Activated CD8-positive, alpha-beta memory T cell treated with anti-CD3 and anti-CD28 coated beads, Interleukin-2, amount 10 ng/mL, durations not matched to agents 7 days and 5 days (primary cell): Measurements from ENCODE around the gene PPP5C. TPM values are rescaled to one million over a fixed set of nuclear protein-coding genes. Genes with fewer than 3 reads are reported as not detected.
"Not testable (repeated sequence)": the region's sequence is repeated elsewhere in the genome, so short reads cannot be mapped to it uniquely, and the experiment has no call there.

Experiments used
- ATAC-seq: fragments of 150-1000 bp; cut with Tn5 transposase; one replicate; pipeline ENCODE4 v1.10.0; 2021; ENCODE audit warnings: moderate library complexity
- CTCF ChIA-PET: fragments of 350-600 bp; sonication (Branson Sonifier 250); formaldehyde crosslinking; loops from one replicate; lab custom pipeline; 2021; ENCODE audit warnings: antibody characterized with exemption; lab: Charles Lee
- DNase-seq: peaks from one replicate; pipeline ENCODE4 v3.0.0-alpha.2; 2020
- H3K27ac Mint-ChIP-seq: one replicate; pipeline ENCODE4 v1.8.0; 2021; ENCODE audit warnings: mild to moderate bottlenecking, mixed read lengths
- H3K27me3 Mint-ChIP-seq: one replicate; pipeline ENCODE4 v1.8.0; 2021; ENCODE audit warnings: mixed read lengths
- H3K36me3 Mint-ChIP-seq: one replicate; pipeline ENCODE4 v1.8.0; 2021; ENCODE audit warnings: mild to moderate bottlenecking, mixed read lengths
- H3K4me1 Mint-ChIP-seq: one replicate; pipeline ENCODE4 v1.8.0; 2021; ENCODE audit warnings: mixed read lengths
- H3K4me3 Mint-ChIP-seq: one replicate; pipeline ENCODE4 v1.8.0; 2021; ENCODE audit warnings: mild to moderate bottlenecking, moderate library complexity, mixed read lengths
- H3K9me3 Mint-ChIP-seq: one replicate; pipeline ENCODE4 v1.8.0; 2022; ENCODE audit warnings: low read depth, mixed read lengths
- total RNA-seq, 2 experiments: library from RNA; stranded (reverse); gene quantifications; one replicate each; pipeline ENCODE4 v1.2.3, GENCODE V29; 2021

Gene PPP5C
- total RNA-seq, 2 experiments from 2014 or later, result 99.2 to 110 TPM

GRCh38 chr19:46428239-46429135 lies 81.6 kb downstream of the PPP5C start, which contains the start of gene PNMA8C:
Gene PNMA8C (minus strand): TSS chr19:46428936. CDS start chr19:46428359, 577 bp downstream.
- DNase-seq (peak; percentile 85), ATAC-seq (peak; percentile 77)
- peak within 1 kb of the TSS; percentile 44 for H3K4me3 Mint-ChIP-seq
- H3K27ac Mint-ChIP-seq, result peak within 1 kb of the TSS; percentile 34
- no peaks in the 10 kb centered on the region for H3K36me3 Mint-ChIP-seq
- CTCF ChIA-PET, result interaction anchor here (0.7 to 1.9 kb wide), 2 partner anchors 26 to 84 kb away, joined by 3 to 4 read pairs; no protein-coding TSS in a partner anchor
- no peaks in the 10 kb centered on the region for H3K9me3 Mint-ChIP-seq
- peaks cover 29% of the 10 kb centered on the region for H3K4me1 Mint-ChIP-seq
- H3K27me3 Mint-ChIP-seq, result peaks cover 80% of the 10 kb centered on the region

- ATAC-seq (no peak), DNase-seq (no peak)
- peaks cover 77% of the 10 kb centered on the region for H3K27me3 Mint-ChIP-seq
- no peak overlapping the region for H3K27ac Mint-ChIP-seq
- no peaks in the 10 kb centered on the region for H3K36me3 Mint-ChIP-seq
- no peaks in the 10 kb centered on the region for H3K9me3 Mint-ChIP-seq
- H3K4me3 Mint-ChIP-seq, result no peak overlapping the region
- H3K4me1 Mint-ChIP-seq, result peaks cover 29% of the 10 kb centered on the region
- CTCF ChIA-PET, result no interaction called here
Observed at GRCh38 chr19:46429999-46430398, 83.1 kb downstream of the PPP5C start.

- DNase-seq (no peak), ATAC-seq (no peak)
- peaks cover 23% of the 10 kb centered on the region for H3K4me1 Mint-ChIP-seq
- no peak overlapping the region for H3K27ac Mint-ChIP-seq
- H3K27me3 Mint-ChIP-seq, result peaks cover 64% of the 10 kb centered on the region
- H3K36me3 Mint-ChIP-seq, result no peaks in the 10 kb centered on the region
- no peak overlapping the region for H3K4me3 Mint-ChIP-seq
- CTCF ChIA-PET, result interaction anchor here (0.7 to 1.3 kb wide), 5 partner anchors 14 to 98 kb away, joined by 3 to 4 read pairs (median 3); no protein-coding TSS in a partner anchor
- no peaks in the 10 kb centered on the region for H3K9me3 Mint-ChIP-seq
Observed at GRCh38 chr19:46431824-46432223, 84.9 kb downstream of the PPP5C start.

GRCh38 chr19:46433470-46433869 lies 86.6 kb downstream of the PPP5C start:
- peaks cover 48% of the 10 kb centered on the region for H3K27me3 Mint-ChIP-seq
- H3K4me3 Mint-ChIP-seq, H3K9me3 Mint-ChIP-seq, H3K27ac Mint-ChIP-seq, H3K36me3 Mint-ChIP-seq, DNase-seq, H3K4me1 Mint-ChIP-seq, ATAC-seq: not testable (repeated sequence)
- CTCF ChIA-PET, result interaction anchor here (0.7 to 0.9 kb wide), 2 partner anchors 97 to 335 kb away, joined by 3 read pairs; no protein-coding TSS in a partner anchor

- no peak overlapping the region for H3K27ac Mint-ChIP-seq
- no peak for ATAC-seq
- no peak for DNase-seq
- peaks cover 33% of the 10 kb centered on the region for H3K27me3 Mint-ChIP-seq
- no peaks in the 10 kb centered on the region for H3K4me1 Mint-ChIP-seq
- no peak overlapping the region for H3K4me3 Mint-ChIP-seq
- no peaks in the 10 kb centered on the region for H3K36me3 Mint-ChIP-seq
- CTCF ChIA-PET, result no interaction called here
- H3K9me3 Mint-ChIP-seq, result no peaks in the 10 kb centered on the region
Observed at GRCh38 chr19:46435009-46435408, 88.1 kb downstream of the PPP5C start.

GRCh38 chr19:46435689-46436088 lies 88.8 kb downstream of the PPP5C start:
- CTCF ChIA-PET, ATAC-seq, DNase-seq, H3K4me3 Mint-ChIP-seq, H3K4me1 Mint-ChIP-seq, H3K27ac Mint-ChIP-seq, H3K36me3 Mint-ChIP-seq, H3K9me3 Mint-ChIP-seq: not testable (repeated sequence)
- H3K27me3 Mint-ChIP-seq, result peaks cover 26% of the 10 kb centered on the region

Other genes starting within 250 kb of the PPP5C start
- gene IGFL3, start 222.4 kb upstream of the PPP5C start, total RNA-seq, result not detected
- not detected for gene IGFL2, start 198.8 kb upstream of the PPP5C start, total RNA-seq
- not detected for gene IGFL1, start 117.3 kb upstream of the PPP5C start, total RNA-seq
- gene HIF3A, start 50.0 kb upstream of the PPP5C start, total RNA-seq, result not detected
- gene CCDC8, start 66.5 kb downstream of the PPP5C start, total RNA-seq, result not detected
- gene PNMA8C, start 81.8 kb downstream of the PPP5C start, total RNA-seq, result not detected
- gene PNMA8A, start 124.5 kb downstream of the PPP5C start, total RNA-seq, result under 1 TPM; 0.29 to 0.63 TPM
- gene PNMA8B, start 148.8 kb downstream of the PPP5C start, total RNA-seq, result not detected